H1 (cell line): Measurements from ENCODE around the gene KAZALD1. TPM values are rescaled to one million over a fixed set of nuclear protein-coding genes. Genes with fewer than 3 reads are reported as not detected.

Experiments used
- BACH1 ChIP-seq: IDR thresholded peaks from 2 replicates; pipeline ENCODE4 v1.6.1; 2012; ENCODE audit warnings: low read length, improper control_type of control experiment
- CTCF ChIP-seq, 3 experiments: IDR thresholded peaks; 1 replicate in 2 of 3; 2 replicates in 1 of 3; pipeline versions ENCODE4 v1.5.1 to v1.6.1; 2011; ENCODE audit warnings: low read length in 3 of 3, mild to moderate bottlenecking in 3 of 3, inconsistent platforms in 2 of 3, low read depth in 1 of 3, moderate library complexity in 1 of 3; ENCODE audit not compliant: insufficient read depth in 1 of 3; ENCODE audit errors: control extremely low read depth in 1 of 3
- HDAC6 ChIP-seq: IDR thresholded peaks from one replicate; pipeline ENCODE4 v1.7.1; 2012; ENCODE audit warnings: low read depth, mild to moderate bottlenecking, inconsistent platforms, low read length, moderate library complexity
- JUND ChIP-seq: IDR thresholded peaks from 2 replicates; pipeline ENCODE4 v1.6.1; 2011; ENCODE audit warnings: mild to moderate bottlenecking, improper control_type of control experiment, low read length
- SIN3A ChIP-seq, 2 experiments: IDR thresholded peaks in 1 of 2; conservative IDR thresholded peaks in 1 of 2; 2 replicates each; pipeline ENCODE4 v1.6.1; 2011 to 2012; ENCODE audit warnings: low read length in 2 of 2, improper control_type of control experiment in 1 of 2, low read depth in 1 of 2, mild to moderate bottlenecking in 1 of 2
- polyA plus RNA-seq, 7 experiments: library from polyadenylated mRNA; depleted of rRNA in 3 of 7; stranded (reverse) in 5 of 7; unstranded in 2 of 7; fragments of >200 nt in 5 of 7; fragments of 200-250 nt in 2 of 7; gene quantifications; 1 replicate in 5 of 7; 2 replicates in 1 of 7; 4 replicates in 1 of 7; pipeline versions ENCODE4 v1.2.1 to v1.2.3, GENCODE V29; 2011 to 2013; ENCODE audit warnings: missing spikeins in 2 of 7, mixed read lengths in 2 of 7
- total RNA-seq: library from RNA; stranded (reverse); fragmentation: NEBNext Ultra II Directional; extraction: Animal tissue kit (Norgen Biotek cat#: 25700); gene quantifications from 2 replicates; pipeline ENCODE4 v1.2.1, GENCODE V29; 2021

Gene KAZALD1
- total and polyA plus RNA-seq, 2 of the 8 experiments (the other 6 are each of a cell fraction or from before 2014, with no cell fraction given) = 0.65 to 1.9 TPM

DNA sequence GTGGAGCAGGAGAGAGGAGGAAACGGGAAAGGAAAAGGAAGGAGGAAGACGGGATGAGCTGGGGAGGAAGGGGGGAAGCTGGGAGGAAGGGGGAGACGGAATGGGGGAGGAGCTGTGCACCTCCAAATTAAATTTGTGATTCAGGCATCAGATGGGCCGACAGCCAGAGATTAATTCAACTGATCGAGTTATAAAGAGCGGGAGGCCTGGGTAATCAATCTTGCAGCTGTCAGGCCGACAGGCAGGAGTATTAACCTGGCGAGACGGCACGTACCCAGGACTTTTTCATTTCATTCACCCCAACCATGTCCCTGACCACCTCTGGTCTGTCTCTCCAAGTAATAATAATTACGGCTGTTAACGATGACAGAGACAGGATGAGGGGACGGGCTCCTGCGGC lies 26.2 kb downstream of the KAZALD1 start (continued):
- no peak for TF ChIP-seq JUND
- TF ChIP-seq CTCF (IDR thresholded peaks at IDR 0.05; ENCODE audit: control extremely low read depth in 1 of 3, insufficient read depth in 1 of 3, low read depth in 1 of 3, low read length in 3 of 3) = no peak
- no peak for TF ChIP-seq HDAC6
- no peak for TF ChIP-seq BACH1
- TF ChIP-seq SIN3A (conservative IDR thresholded peaks at IDR 0.05 in 1 of 2, IDR thresholded peaks at IDR 0.05 in 1 of 2; ENCODE audit: low read depth in 1 of 2, low read length in 2 of 2) = no peak
